Keratinocyte (primary cell): ENCODE measurements around the gene GTF2I. TPM values are rescaled to one million over a fixed set of nuclear protein-coding genes. Genes with fewer than 3 reads are reported as not detected.

Experiments used
- polyA plus RNA-seq, 5 experiments: library from polyadenylated mRNA; depleted of rRNA in 3 of 5; stranded (reverse) in 3 of 5; stranded (forward) in 1 of 5; unstranded in 1 of 5; fragments of >200 nt; gene quantifications; 1 replicate in 1 of 5; 2 replicates in 3 of 5; 3 replicates in 1 of 5; pipeline versions ENCODE4 v1.2.1 to v1.2.3, GENCODE V29; 2011 to 2012; ENCODE audit warnings: missing spikeins in 2 of 5, low read depth in 1 of 5, low replicate concordance in 1 of 5

The GTF2I gene
- polyA plus RNA-seq, 1 donor (not counting 4 experiments of a cell fraction or from before 2014, with no cell fraction given): 56.1 TPM

Other genes starting within 250 kb of the GTF2I start
- 17.4 to 24.7 TPM (median 19.4 TPM) in 3 replicates for gene GTF2IRD1, start 203.8 kb upstream of the GTF2I start, polyA plus RNA-seq
- 0.05 to 0.40 TPM (median 0.09 TPM) in 3 replicates for gene NCF1, start 116.3 kb downstream of the GTF2I start, polyA plus RNA-seq
- 4.1 to 8.2 TPM (median 4.5 TPM) in 3 replicates for gene GTF2IRD2, start 193.9 kb downstream of the GTF2I start, polyA plus RNA-seq